Measurements from ENCODE around the gene CD63.

The CD63 gene, protein sequence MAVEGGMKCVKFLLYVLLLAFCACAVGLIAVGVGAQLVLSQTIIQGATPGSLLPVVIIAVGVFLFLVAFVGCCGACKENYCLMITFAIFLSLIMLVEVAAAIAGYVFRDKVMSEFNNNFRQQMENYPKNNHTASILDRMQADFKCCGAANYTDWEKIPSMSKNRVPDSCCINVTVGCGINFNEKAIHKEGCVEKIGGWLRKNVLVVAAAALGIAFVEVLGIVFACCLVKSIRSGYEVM

GRCh38 chr12:55728939-55729818 is at the start of gene CD63:
TSS of gene CD63 (minus strand) at chr12:55729009. CDS start at chr12:55728341, 668 bp downstream.
- peak; percentile 96 for DNase-seq (ENCODE audit: low read depth)
- peak within 1 kb of the TSS; percentile 93 for H3K4me3 ChIP-seq (replicated peaks; ENCODE audit: low read depth, low read length)
- TF ChIP-seq, protein P1, sequence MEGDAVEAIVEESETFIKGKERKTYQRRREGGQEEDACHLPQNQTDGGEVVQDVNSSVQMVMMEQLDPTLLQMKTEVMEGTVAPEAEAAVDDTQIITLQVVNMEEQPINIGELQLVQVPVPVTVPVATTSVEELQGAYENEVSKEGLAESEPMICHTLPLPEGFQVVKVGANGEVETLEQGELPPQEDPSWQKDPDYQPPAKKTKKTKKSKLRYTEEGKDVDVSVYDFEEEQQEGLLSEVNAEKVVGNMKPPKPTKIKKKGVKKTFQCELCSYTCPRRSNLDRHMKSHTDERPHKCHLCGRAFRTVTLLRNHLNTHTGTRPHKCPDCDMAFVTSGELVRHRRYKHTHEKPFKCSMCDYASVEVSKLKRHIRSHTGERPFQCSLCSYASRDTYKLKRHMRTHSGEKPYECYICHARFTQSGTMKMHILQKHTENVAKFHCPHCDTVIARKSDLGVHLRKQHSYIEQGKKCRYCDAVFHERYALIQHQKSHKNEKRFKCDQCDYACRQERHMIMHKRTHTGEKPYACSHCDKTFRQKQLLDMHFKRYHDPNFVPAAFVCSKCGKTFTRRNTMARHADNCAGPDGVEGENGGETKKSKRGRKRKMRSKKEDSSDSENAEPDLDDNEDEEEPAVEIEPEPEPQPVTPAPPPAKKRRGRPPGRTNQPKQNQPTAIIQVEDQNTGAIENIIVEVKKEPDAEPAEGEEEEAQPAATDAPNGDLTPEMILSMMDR (IDR thresholded peaks at IDR 0.05; ENCODE audit: low read length, missing control alignments), result no peak

- TF ChIP-seq, protein P1 (IDR thresholded peaks at IDR 0.05; ENCODE audit: low read length, missing control alignments), result no peak
- DNase-seq (ENCODE audit: low read depth), result no peak
- H3K4me3 ChIP-seq (replicated peaks; ENCODE audit: low read depth, low read length), result no peak overlapping the region
Observed at GRCh38 chr12:55777856-55778255, 49.0 kb upstream of the CD63 start.

- TF ChIP-seq, protein P1 (IDR thresholded peaks at IDR 0.05; ENCODE audit: low read length, missing control alignments), result no peak
- DNase-seq (ENCODE audit: low read depth), result no peak
- H3K4me3 ChIP-seq (replicated peaks; ENCODE audit: low read depth, low read length), result no peak overlapping the region
Observed at GRCh38 chr12:55771736-55772135, 42.9 kb upstream of the CD63 start.

GRCh38 chr12:55767156-55767555 is 38.3 kb upstream of the CD63 start:
- TF ChIP-seq, protein P1 (IDR thresholded peaks at IDR 0.05; ENCODE audit: low read length, missing control alignments), result no peak
- DNase-seq (ENCODE audit: low read depth), result no peak
- no peak overlapping the region for H3K4me3 ChIP-seq (replicated peaks; ENCODE audit: low read depth, low read length)

- TF ChIP-seq, protein P1 (IDR thresholded peaks at IDR 0.05; ENCODE audit: low read length, missing control alignments), result no peak
- DNase-seq (ENCODE audit: low read depth), result no peak
- no peak overlapping the region for H3K4me3 ChIP-seq (replicated peaks; ENCODE audit: low read depth, low read length)
Observed at GRCh38 chr12:55765736-55766290, 37.0 kb upstream of the CD63 start.

GRCh38 chr12:55762646-55763045 is 33.8 kb upstream of the CD63 start:
- TF ChIP-seq, protein P1 (IDR thresholded peaks at IDR 0.05; ENCODE audit: low read length, missing control alignments), result no peak
- no peak for DNase-seq (ENCODE audit: low read depth)
- no peak overlapping the region for H3K4me3 ChIP-seq (replicated peaks; ENCODE audit: low read depth, low read length)
